Calu3 (cell line): ENCODE measurements around the gene MTR. TPM values are rescaled to one million over a fixed set of nuclear protein-coding genes. Genes with fewer than 3 reads are reported as not detected.

Experiments used
- BruUV-seq: library from RNA; stranded (reverse); fragments of 400-500 nt; replicated peaks from 2 replicates; lab custom pipeline; 2021; lab: Mats Ljungman, UMichigan
- CTCF ChIA-PET: fragments of 300-600 bp; sonication (Branson Sonifier 250); formaldehyde crosslinking; loops from one replicate; lab custom pipeline; 2022; ENCODE audit warnings: antibody characterized with exemption; lab: Charles Lee
- DNase-seq: peaks from one replicate; pipeline ENCODE4 v3.0.0; 2022
- H3K27ac Mint-ChIP-seq: one replicate; pipeline ENCODE4 v1.8.0; 2022; ENCODE audit warnings: mixed read lengths; ENCODE audit not compliant: unreplicated experiment
- H3K27me3 Mint-ChIP-seq: one replicate; pipeline ENCODE4 v1.8.0; 2022; ENCODE audit warnings: mixed read lengths; ENCODE audit not compliant: unreplicated experiment
- H3K36me3 Mint-ChIP-seq: one replicate; pipeline ENCODE4 v1.8.0; 2022; ENCODE audit warnings: mild to moderate bottlenecking, moderate library complexity, mixed read lengths; ENCODE audit not compliant: insufficient read depth, unreplicated experiment
- H3K4me1 Mint-ChIP-seq: one replicate; pipeline ENCODE4 v1.8.0; 2022; ENCODE audit warnings: mild to moderate bottlenecking, low read depth, mixed read lengths; ENCODE audit not compliant: unreplicated experiment
- H3K4me3 Mint-ChIP-seq: one replicate; pipeline ENCODE4 v1.8.0; 2022; ENCODE audit warnings: mild to moderate bottlenecking, low read depth, moderate library complexity, mixed read lengths; ENCODE audit not compliant: unreplicated experiment
- H3K9me3 Mint-ChIP-seq: one replicate; pipeline ENCODE4 v1.8.0; 2022; ENCODE audit warnings: low read depth, mixed read lengths; ENCODE audit not compliant: unreplicated experiment
- CTCF ChIP-seq: fragments of 200-600 bp; IDR thresholded peaks from one replicate; pipeline ENCODE4 v1.8.0; 2022; ENCODE audit warnings: antibody characterized with exemption; ENCODE audit not compliant: unreplicated experiment
- intact Hi-C: fragments of 100-400 bp; cut with micrococcal nuclease; formaldehyde crosslinking; loops from one replicate; pipeline ENCODE4 v1.10.0; 2022; ENCODE audit not compliant: unreplicated experiment
- total RNA-seq: library from RNA; stranded (reverse); gene quantifications from 2 replicates; pipeline ENCODE4 v1.2.3, GENCODE V29; 2022

Gene MTR
- total RNA-seq, 1 experiment from 2014 or later: 37.0 TPM

- CTCF ChIA-PET: no interaction called here
- no peak for TF ChIP-seq CTCF
Observed at GRCh38 chr1:236948381-236948780, 153.3 kb downstream of the MTR start.

GRCh38 chr1:236948996-236949395 lies 153.9 kb downstream of the MTR start:
- CTCF ChIA-PET: no interaction called here
- Mint-ChIP-seq H3K27ac (no peak overlapping the region), H3K4me3 (no peak overlapping the region), H3K27me3 (no peaks in the 10 kb centered on the region), H3K36me3 (no peaks in the 10 kb centered on the region), H3K4me1 (no peaks in the 10 kb centered on the region), H3K9me3 (peaks cover 24% of the 10 kb centered on the region)
- no peak for TF ChIP-seq CTCF
- intact Hi-C loops: no loop called here
- DNase-seq: no peak
- no TSS peak for BruUV-seq

More at GRCh38 chr1:236948381-236948780, 153.3 kb downstream of the MTR start:
- no peaks in the 10 kb centered on the region for H3K4me1 Mint-ChIP-seq
- intact Hi-C loops: no loop called here
- H3K27me3 Mint-ChIP-seq: no peaks in the 10 kb centered on the region
- BruUV-seq: no TSS peak
- H3K9me3 Mint-ChIP-seq: peaks cover 24% of the 10 kb centered on the region
- no peak overlapping the region for H3K27ac Mint-ChIP-seq
- H3K36me3 Mint-ChIP-seq: no peaks in the 10 kb centered on the region
- H3K4me3 Mint-ChIP-seq: no peak overlapping the region
- no peak for DNase-seq

DNA sequence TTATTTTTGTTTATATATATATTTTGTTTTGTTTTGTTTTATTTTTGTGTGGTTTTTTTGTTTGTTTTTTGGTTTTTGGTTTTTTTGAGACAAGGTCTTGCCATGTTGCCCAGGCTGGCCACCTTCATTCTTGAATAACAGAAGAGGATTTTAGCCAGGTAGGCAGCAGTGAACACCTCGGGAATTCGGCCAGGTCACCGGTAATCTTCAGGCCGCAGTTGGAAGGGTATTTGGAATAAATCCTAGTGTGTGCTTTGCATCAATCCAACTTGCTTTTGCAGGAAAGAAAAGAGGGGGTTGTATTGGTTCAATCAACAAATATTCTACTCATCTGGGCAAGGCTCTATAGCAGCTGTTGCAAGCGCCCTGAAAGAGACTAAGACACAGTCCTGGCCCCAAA lies 155.3 kb downstream of the MTR start:
- no peaks in the 10 kb centered on the region for H3K27me3 Mint-ChIP-seq
- no peaks in the 10 kb centered on the region for H3K36me3 Mint-ChIP-seq
- TF ChIP-seq CTCF: no peak
- H3K27ac Mint-ChIP-seq: no peak overlapping the region
- intact Hi-C loops: no loop called here
- DNase-seq: no peak
- BruUV-seq: no TSS peak
- CTCF ChIA-PET: no interaction called here
- H3K9me3 Mint-ChIP-seq: peaks cover 23% of the 10 kb centered on the region
- no peaks in the 10 kb centered on the region for H3K4me1 Mint-ChIP-seq
- H3K4me3 Mint-ChIP-seq: no peak overlapping the region

- Mint-ChIP-seq H3K27ac (no peak overlapping the region), H3K36me3 (no peaks in the 10 kb centered on the region), H3K4me3 (no peak overlapping the region), H3K27me3 (no peaks in the 10 kb centered on the region), H3K4me1 (no peaks in the 10 kb centered on the region), H3K9me3 (peaks cover 18% of the 10 kb centered on the region)
- CTCF ChIA-PET: no interaction called here
- no TSS peak for BruUV-seq
- intact Hi-C loops: no loop called here
- no peak for TF ChIP-seq CTCF
- no peak for DNase-seq
Observed at GRCh38 chr1:236951672-236952071, 156.6 kb downstream of the MTR start.
